Neural crest cell (in vitro differentiated cells): Measurements from ENCODE around the gene CACUL1. TPM values are rescaled to one million over a fixed set of nuclear protein-coding genes. Genes with fewer than 3 reads are reported as not detected.

Experiments
- DNase-seq: peaks from one replicate; pipeline ENCODE4 v3.0.0; 2021; ENCODE audit warnings: low read depth, mixed read lengths, low spot score
- H3K27ac Mint-ChIP-seq: one replicate; pipeline ENCODE4 v1.8.0; 2021; ENCODE audit warnings: mild to moderate bottlenecking, mixed read lengths; ENCODE audit not compliant: unreplicated experiment
- H3K27me3 Mint-ChIP-seq: 2 replicates; pipeline ENCODE4 v1.8.0; 2021; ENCODE audit warnings: low read depth, mild to moderate bottlenecking, mixed read lengths
- H3K36me3 Mint-ChIP-seq: 2 replicates; pipeline ENCODE4 v1.8.0; 2021; ENCODE audit warnings: low read depth, mild to moderate bottlenecking, mixed read lengths
- H3K4me1 Mint-ChIP-seq: 2 replicates; pipeline ENCODE4 v1.8.0; 2021; ENCODE audit warnings: mixed read lengths
- H3K4me3 Mint-ChIP-seq: one replicate; pipeline ENCODE4 v1.8.0; 2021; ENCODE audit warnings: mild to moderate bottlenecking, mixed read lengths
- H3K9me3 Mint-ChIP-seq: 2 replicates; pipeline ENCODE4 v1.8.0; 2021; ENCODE audit warnings: mixed read lengths
- total RNA-seq: library from RNA; stranded (reverse); gene quantifications from 2 replicates; pipeline ENCODE4 v1.2.1, GENCODE V29; 2021
- TF ChIP-seq, protein P1 (sequence below): fragments of 200-600 bp; sonication (generic); conservative IDR thresholded peaks from 2 replicates; pipeline ENCODE4 v1.5.0; 2021; ENCODE audit warnings: antibody characterized with exemption, mild to moderate bottlenecking

CACUL1 gene
- total RNA-seq, 1 donor from 2014 or later = 45.2 TPM

DNA sequence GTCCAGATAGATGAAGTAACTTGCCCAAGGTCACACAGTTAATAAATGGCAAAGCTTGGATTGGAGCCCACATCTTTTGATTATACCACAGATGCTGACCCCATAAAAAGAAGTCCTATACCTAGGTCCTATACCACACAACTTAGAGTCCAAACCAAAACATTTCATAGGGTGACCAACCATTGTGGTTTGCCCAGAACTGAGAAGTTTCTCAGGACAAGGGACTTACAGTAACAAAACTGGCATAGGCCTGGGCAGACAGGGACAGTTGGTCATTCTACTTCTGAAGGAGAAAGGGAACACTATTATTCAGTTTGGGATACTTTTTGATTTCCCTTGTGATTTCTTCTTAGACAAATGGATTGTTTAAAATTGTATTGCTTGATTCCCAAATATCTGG lies 126.4 kb downstream of the CACUL1 start:
- Mint-ChIP-seq H3K36me3 (no peaks in the 10 kb centered on the region), H3K27ac (no peak overlapping the region), H3K4me3 (no peak overlapping the region), H3K9me3 (no peaks in the 10 kb centered on the region), H3K27me3 (peaks cover 67% of the 10 kb centered on the region), H3K4me1 (peaks cover 6% of the 10 kb centered on the region)
- DNase-seq = no peak
- TF ChIP-seq, protein P1, sequence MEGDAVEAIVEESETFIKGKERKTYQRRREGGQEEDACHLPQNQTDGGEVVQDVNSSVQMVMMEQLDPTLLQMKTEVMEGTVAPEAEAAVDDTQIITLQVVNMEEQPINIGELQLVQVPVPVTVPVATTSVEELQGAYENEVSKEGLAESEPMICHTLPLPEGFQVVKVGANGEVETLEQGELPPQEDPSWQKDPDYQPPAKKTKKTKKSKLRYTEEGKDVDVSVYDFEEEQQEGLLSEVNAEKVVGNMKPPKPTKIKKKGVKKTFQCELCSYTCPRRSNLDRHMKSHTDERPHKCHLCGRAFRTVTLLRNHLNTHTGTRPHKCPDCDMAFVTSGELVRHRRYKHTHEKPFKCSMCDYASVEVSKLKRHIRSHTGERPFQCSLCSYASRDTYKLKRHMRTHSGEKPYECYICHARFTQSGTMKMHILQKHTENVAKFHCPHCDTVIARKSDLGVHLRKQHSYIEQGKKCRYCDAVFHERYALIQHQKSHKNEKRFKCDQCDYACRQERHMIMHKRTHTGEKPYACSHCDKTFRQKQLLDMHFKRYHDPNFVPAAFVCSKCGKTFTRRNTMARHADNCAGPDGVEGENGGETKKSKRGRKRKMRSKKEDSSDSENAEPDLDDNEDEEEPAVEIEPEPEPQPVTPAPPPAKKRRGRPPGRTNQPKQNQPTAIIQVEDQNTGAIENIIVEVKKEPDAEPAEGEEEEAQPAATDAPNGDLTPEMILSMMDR = no peak

GRCh38 chr10:118626953-118627352 lies 127.8 kb downstream of the CACUL1 start:
- Mint-ChIP-seq H3K4me1 (peaks cover 6% of the 10 kb centered on the region), H3K9me3 (no peaks in the 10 kb centered on the region), H3K4me3 (no peak overlapping the region), H3K36me3 (no peaks in the 10 kb centered on the region), H3K27ac (no peak overlapping the region), H3K27me3 (peaks cover 61% of the 10 kb centered on the region)
- TF ChIP-seq, protein P1 = peak; percentile 34
- DNase-seq = no peak

Other genes starting within 250 kb of the CACUL1 start
- not detected in 2 replicates for gene PRLHR, start 159.3 kb downstream of the CACUL1 start, total RNA-seq